GM18868 (cell line): ENCODE data around the gene MAB21L3.
A peak's percentile ranks its signal among the peaks of the same experiment; 100 is the strongest.

Experiments
- ATAC-seq: cut with Tn5 transposase; IDR thresholded peaks from one replicate; pipeline ENCODE4 v1.9.1; 2021; ENCODE audit warnings: mild to moderate bottlenecking, moderate library complexity; ENCODE audit not compliant: unreplicated experiment

MAB21L3 gene

GRCh38 chr1:116164150-116164549 lies 53.0 kb downstream of the MAB21L3 start:
- no peak for ATAC-seq

GRCh38 chr1:116164604-116165368 lies 53.6 kb downstream of the MAB21L3 start:
- ATAC-seq = no peak

GRCh38 chr1:116165572-116165971 lies 54.4 kb downstream of the MAB21L3 start:
- ATAC-seq = no peak

- no peak for ATAC-seq
These were observed 54.9 kb downstream of the MAB21L3 start for GRCh38 chr1:116166011-116166571.

- ATAC-seq = no peak
These were observed 55.5 kb downstream of the MAB21L3 start for GRCh38 chr1:116166655-116167054.

GRCh38 chr1:116167625-116168276 lies 56.6 kb downstream of the MAB21L3 start:
- ATAC-seq = no peak

GRCh38 chr1:116168277-116169032 lies 57.3 kb downstream of the MAB21L3 start:
- ATAC-seq = peak; percentile 94

GRCh38 chr1:116169898-116170297 lies 58.7 kb downstream of the MAB21L3 start:
- ATAC-seq = no peak

- ATAC-seq = no peak
These were observed 59.8 kb downstream of the MAB21L3 start for GRCh38 chr1:116170721-116171589.

GRCh38 chr1:116172666-116173065 lies 61.5 kb downstream of the MAB21L3 start:
- no peak for ATAC-seq

- no peak for ATAC-seq
These were observed 64.4 kb downstream of the MAB21L3 start for GRCh38 chr1:116175611-116176010.

- ATAC-seq = no peak
These were observed 65.1 kb downstream of the MAB21L3 start for GRCh38 chr1:116176306-116176789.

GRCh38 chr1:116177861-116178260 lies 66.7 kb downstream of the MAB21L3 start:
- no peak for ATAC-seq

- no peak for ATAC-seq
These were observed 67.6 kb downstream of the MAB21L3 start for GRCh38 chr1:116178837-116179236.

- no peak for ATAC-seq
These were observed 68.2 kb downstream of the MAB21L3 start for GRCh38 chr1:116179419-116179818.

GRCh38 chr1:116179964-116180363 lies 68.8 kb downstream of the MAB21L3 start:
- ATAC-seq = no peak

GRCh38 chr1:116182019-116182714 lies 71.0 kb downstream of the MAB21L3 start:
- no peak for ATAC-seq
